SK-N-SH treated with all-trans-retinoic acid at 6 μM for 48 hours (cell line): Measurements from ENCODE around the gene COL23A1.

Source experiments
- ATAC-seq: fragments of 200-7000 bp; cut with Tn5 transposase; 3 replicates; pipeline ENCODE4 v1.9.1; 2020; ENCODE audit warnings: mild to moderate bottlenecking, moderate library complexity
- ARNTL ChIP-seq: fragments of 450-650 bp; formaldehyde crosslinking; IDR thresholded peaks from 2 replicates; pipeline ENCODE4 v1.5.0; 2020; ENCODE audit warnings: low read depth, mild to moderate bottlenecking, moderate library complexity, borderline replicate concordance
- BACH2 ChIP-seq: fragments of 250-450 bp; sonication (Bioruptor Pico); IDR thresholded peaks from 2 replicates; pipeline ENCODE4 v1.9.0; 2021; ENCODE audit warnings: mild to moderate bottlenecking, borderline replicate concordance
- CSDC2 ChIP-seq: fragments of 250-450 bp; sonication (Bioruptor Pico); IDR thresholded peaks from 2 replicates; pipeline ENCODE4 v1.5.0; 2020; ENCODE audit warnings: mild to moderate bottlenecking, moderate library complexity
- ESRRG ChIP-seq: fragments of 250-450 bp; sonication (Bioruptor Pico); IDR thresholded peaks from 2 replicates; pipeline ENCODE4 v1.6.1; 2021; ENCODE audit warnings: mild to moderate bottlenecking
- ISL1 ChIP-seq: fragments of 250-450 bp; sonication (Bioruptor Pico); IDR thresholded peaks from 2 replicates; pipeline ENCODE4 v2.1.2; 2022; ENCODE audit warnings: mild to moderate bottlenecking, moderate library complexity
- OSR1 ChIP-seq: fragments of 250-450 bp; sonication (Bioruptor Pico); IDR thresholded peaks from 2 replicates; pipeline ENCODE4 v1.8.0; 2022; ENCODE audit warnings: moderate library complexity, mild to moderate bottlenecking, inconsistent platforms
- RARB ChIP-seq: fragments of 250-450 bp; sonication (Bioruptor Pico); IDR thresholded peaks from 2 replicates; pipeline ENCODE4 v1.8.0; 2021; ENCODE audit warnings: mild to moderate bottlenecking, moderate library complexity
- SNAI2 ChIP-seq: fragments of 250-450 bp; sonication (Bioruptor Pico); IDR thresholded peaks from 2 replicates; pipeline ENCODE4 v1.5.0; 2020; ENCODE audit warnings: mild to moderate bottlenecking, moderate library complexity
- TCF4 ChIP-seq: fragments of 250-450 bp; sonication (Bioruptor Pico); IDR thresholded peaks from 2 replicates; pipeline ENCODE4 v1.8.0; 2021; ENCODE audit warnings: mild to moderate bottlenecking, moderate library complexity, borderline replicate concordance
- TOX ChIP-seq: fragments of 250-450 bp; sonication (Bioruptor Pico); IDR thresholded peaks from 2 replicates; pipeline ENCODE4 v1.8.0; 2021; ENCODE audit warnings: mild to moderate bottlenecking, moderate library complexity, borderline replicate concordance
- ZFP3 ChIP-seq: fragments of 250-450 bp; sonication (Bioruptor Pico); IDR thresholded peaks from 2 replicates; pipeline ENCODE4 v1.5.0; 2020; ENCODE audit warnings: mild to moderate bottlenecking, moderate library complexity
- ZFP30 ChIP-seq: fragments of 450-650 bp; formaldehyde crosslinking; IDR thresholded peaks from 2 replicates; pipeline ENCODE4 v1.5.0; 2022; ENCODE audit warnings: mild to moderate bottlenecking, moderate library complexity
- ZNF565 ChIP-seq: fragments of 450-650 bp; formaldehyde crosslinking; conservative IDR thresholded peaks from 2 replicates; pipeline ENCODE4 v1.5.0; 2020; ENCODE audit warnings: low read depth, mild to moderate bottlenecking, moderate library complexity
- ZNF70 ChIP-seq: fragments of 450-650 bp; formaldehyde crosslinking; IDR thresholded peaks from 2 replicates; pipeline ENCODE4 v1.5.0; 2020; ENCODE audit warnings: mild to moderate bottlenecking, moderate library complexity
- TF ChIP-seq, protein P1 (sequence below): fragments of 250-450 bp; sonication (Bioruptor Pico); IDR thresholded peaks from 2 replicates; pipeline ENCODE4 v1.5.1; 2020; ENCODE audit warnings: low read depth, mild to moderate bottlenecking, moderate library complexity
- TF ChIP-seq, protein P2 (sequence below): fragments of 250-450 bp; sonication (Bioruptor Pico); IDR thresholded peaks from 2 replicates; pipeline ENCODE4 v1.5.0; 2020; ENCODE audit warnings: mild to moderate bottlenecking, moderate library complexity
- TF ChIP-seq, protein P3 (sequence below): fragments of 250-450 bp; sonication (Bioruptor Pico); IDR thresholded peaks from 2 replicates; pipeline ENCODE4 v1.5.1; 2021; ENCODE audit warnings: mild to moderate bottlenecking, moderate library complexity
- TF ChIP-seq, protein P4 (sequence below): fragments of 250-450 bp; sonication (Bioruptor Pico); IDR thresholded peaks from 2 replicates; pipeline ENCODE4 v1.8.0; 2020; ENCODE audit warnings: mild to moderate bottlenecking, moderate library complexity, borderline replicate concordance

COL23A1 gene

DNA sequence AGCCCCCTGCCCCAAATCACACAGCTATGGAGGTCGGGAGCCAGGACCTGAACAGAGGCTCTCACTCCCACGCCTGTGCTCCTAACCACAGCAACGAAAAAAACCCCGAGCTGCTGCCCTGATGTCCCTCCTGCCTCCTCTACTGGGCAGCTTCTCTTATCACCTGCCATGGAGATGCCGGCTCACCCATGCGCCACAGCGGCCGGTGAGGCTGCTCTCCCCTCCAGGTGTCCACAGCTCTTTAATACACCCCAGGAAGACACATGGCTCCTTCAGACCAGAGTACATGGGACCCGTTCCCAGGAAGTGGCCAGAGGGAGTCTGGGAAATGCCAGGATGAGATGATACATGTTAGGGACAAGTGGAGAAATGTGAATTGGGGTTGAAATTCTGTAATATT lies 110.9 kb downstream of the COL23A1 start:
- TF ChIP-seq TOX (CRISPR knock-in tag) (no peak), ZFP3 (CRISPR knock-in tag) (no peak), ARNTL (no peak), ZFP30 (CRISPR knock-in tag) (no peak), ESRRG (CRISPR knock-in tag) (no peak), SNAI2 (CRISPR knock-in tag) (no peak), OSR1 (CRISPR knock-in tag) (no peak), ZNF70 (CRISPR knock-in tag) (no peak)
- TF ChIP-seq, protein P1, sequence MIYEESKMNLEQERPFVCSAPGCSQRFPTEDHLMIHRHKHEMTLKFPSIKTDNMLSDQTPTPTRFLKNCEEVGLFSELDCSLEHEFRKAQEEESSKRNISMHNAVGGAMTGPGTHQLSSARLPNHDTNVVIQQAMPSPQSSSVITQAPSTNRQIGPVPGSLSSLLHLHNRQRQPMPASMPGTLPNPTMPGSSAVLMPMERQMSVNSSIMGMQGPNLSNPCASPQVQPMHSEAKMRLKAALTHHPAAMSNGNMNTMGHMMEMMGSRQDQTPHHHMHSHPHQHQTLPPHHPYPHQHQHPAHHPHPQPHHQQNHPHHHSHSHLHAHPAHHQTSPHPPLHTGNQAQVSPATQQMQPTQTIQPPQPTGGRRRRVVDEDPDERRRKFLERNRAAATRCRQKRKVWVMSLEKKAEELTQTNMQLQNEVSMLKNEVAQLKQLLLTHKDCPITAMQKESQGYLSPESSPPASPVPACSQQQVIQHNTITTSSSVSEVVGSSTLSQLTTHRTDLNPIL (CRISPR knock-in tag) = no peak
- TF ChIP-seq, protein P2, sequence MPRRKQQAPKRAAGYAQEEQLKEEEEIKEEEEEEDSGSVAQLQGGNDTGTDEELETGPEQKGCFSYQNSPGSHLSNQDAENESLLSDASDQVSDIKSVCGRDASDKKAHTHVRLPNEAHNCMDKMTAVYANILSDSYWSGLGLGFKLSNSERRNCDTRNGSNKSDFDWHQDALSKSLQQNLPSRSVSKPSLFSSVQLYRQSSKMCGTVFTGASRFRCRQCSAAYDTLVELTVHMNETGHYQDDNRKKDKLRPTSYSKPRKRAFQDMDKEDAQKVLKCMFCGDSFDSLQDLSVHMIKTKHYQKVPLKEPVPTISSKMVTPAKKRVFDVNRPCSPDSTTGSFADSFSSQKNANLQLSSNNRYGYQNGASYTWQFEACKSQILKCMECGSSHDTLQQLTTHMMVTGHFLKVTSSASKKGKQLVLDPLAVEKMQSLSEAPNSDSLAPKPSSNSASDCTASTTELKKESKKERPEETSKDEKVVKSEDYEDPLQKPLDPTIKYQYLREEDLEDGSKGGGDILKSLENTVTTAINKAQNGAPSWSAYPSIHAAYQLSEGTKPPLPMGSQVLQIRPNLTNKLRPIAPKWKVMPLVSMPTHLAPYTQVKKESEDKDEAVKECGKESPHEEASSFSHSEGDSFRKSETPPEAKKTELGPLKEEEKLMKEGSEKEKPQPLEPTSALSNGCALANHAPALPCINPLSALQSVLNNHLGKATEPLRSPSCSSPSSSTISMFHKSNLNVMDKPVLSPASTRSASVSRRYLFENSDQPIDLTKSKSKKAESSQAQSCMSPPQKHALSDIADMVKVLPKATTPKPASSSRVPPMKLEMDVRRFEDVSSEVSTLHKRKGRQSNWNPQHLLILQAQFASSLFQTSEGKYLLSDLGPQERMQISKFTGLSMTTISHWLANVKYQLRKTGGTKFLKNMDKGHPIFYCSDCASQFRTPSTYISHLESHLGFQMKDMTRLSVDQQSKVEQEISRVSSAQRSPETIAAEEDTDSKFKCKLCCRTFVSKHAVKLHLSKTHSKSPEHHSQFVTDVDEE = no peak
- TF ChIP-seq, protein P3, sequence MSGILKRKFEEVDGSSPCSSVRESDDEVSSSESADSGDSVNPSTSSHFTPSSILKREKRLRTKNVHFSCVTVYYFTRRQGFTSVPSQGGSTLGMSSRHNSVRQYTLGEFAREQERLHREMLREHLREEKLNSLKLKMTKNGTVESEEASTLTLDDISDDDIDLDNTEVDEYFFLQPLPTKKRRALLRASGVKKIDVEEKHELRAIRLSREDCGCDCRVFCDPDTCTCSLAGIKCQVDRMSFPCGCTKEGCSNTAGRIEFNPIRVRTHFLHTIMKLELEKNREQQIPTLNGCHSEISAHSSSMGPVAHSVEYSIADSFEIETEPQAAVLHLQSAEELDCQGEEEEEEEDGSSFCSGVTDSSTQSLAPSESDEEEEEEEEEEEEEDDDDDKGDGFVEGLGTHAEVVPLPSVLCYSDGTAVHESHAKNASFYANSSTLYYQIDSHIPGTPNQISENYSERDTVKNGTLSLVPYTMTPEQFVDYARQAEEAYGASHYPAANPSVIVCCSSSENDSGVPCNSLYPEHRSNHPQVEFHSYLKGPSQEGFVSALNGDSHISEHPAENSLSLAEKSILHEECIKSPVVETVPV = no peak
- TF ChIP-seq, protein P4, sequence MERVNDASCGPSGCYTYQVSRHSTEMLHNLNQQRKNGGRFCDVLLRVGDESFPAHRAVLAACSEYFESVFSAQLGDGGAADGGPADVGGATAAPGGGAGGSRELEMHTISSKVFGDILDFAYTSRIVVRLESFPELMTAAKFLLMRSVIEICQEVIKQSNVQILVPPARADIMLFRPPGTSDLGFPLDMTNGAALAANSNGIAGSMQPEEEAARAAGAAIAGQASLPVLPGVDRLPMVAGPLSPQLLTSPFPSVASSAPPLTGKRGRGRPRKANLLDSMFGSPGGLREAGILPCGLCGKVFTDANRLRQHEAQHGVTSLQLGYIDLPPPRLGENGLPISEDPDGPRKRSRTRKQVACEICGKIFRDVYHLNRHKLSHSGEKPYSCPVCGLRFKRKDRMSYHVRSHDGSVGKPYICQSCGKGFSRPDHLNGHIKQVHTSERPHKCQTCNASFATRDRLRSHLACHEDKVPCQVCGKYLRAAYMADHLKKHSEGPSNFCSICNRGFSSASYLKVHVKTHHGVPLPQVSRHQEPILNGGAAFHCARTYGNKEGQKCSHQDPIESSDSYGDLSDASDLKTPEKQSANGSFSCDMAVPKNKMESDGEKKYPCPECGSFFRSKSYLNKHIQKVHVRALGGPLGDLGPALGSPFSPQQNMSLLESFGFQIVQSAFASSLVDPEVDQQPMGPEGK (CRISPR knock-in tag) = no peak
- no peak for ATAC-seq

DNA sequence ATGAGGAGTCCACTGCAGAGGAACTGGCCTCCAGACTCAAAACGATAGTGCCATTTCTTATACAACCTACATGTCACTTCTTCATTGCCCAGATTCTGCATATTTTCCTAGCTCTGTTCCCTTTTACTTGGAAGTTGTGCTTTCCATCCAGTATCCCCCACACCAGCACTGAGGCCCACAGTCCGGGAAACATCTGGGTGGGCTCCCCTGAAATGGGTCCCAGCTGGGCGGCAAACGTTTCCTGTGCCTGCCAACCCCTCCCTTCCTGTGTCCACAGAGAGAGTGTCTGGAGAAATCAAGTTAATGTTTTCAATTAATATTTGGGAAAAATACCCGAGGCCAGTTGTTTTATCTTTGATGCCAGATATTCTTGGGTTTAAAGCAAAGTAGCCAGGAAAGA lies 111.8 kb downstream of the COL23A1 start:
- ATAC-seq = no peak
- TF ChIP-seq TOX (CRISPR knock-in tag) (no peak), RARB (CRISPR knock-in tag) (no peak)
- TF ChIP-seq, protein P3 = no peak

DNA sequence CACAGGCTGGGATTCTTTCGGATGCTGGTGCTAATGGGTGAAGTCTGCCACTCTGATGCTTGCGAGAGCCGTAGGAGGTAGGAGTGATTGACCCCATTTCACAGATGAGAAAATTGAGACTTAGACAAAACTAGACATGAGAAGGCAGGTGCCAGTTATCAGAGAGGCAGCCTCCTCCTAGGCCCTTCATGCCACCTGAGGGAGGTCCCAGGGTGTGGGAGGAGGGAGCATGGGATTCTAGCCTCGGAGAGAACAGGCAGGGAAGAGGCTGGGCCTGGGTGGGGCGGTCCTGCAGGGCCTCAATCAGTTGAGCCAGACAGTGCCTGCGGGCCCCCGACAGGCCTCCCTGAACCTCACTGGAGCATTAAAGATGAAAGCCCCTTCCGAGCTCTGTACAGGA lies 112.4 kb downstream of the COL23A1 start:
- no peak for ATAC-seq
- TF ChIP-seq ZNF70 (CRISPR knock-in tag) (no peak), TCF4 (no peak), SNAI2 (CRISPR knock-in tag) (no peak), CSDC2 (no peak), BACH2 (CRISPR knock-in tag) (no peak), ZNF565 (CRISPR knock-in tag) (no peak), ISL1 (no peak)
- TF ChIP-seq, protein P4 (CRISPR knock-in tag) = no peak
